Spleen (tissue), 11 donors: ENCODE measurements around the gene PLXNB2. TPM values are rescaled to one million over a fixed set of nuclear protein-coding genes. Genes with fewer than 3 reads are reported as not detected.
A peak's percentile ranks its signal among the peaks of the same experiment; 100 is the strongest.

Experiments used
- DNase-seq: peaks from one replicate; pipeline ENCODE4 v3.0.0-alpha.2; 2020
- H3K27ac ChIP-seq, 8 donors: fragments of 200-600 bp; sonication (generic) in 7 of 8; 1 replicate in 4 of 8; 2 replicates in 4 of 8; pipeline versions ENCODE4 v1.5.0 to v1.8.0; 2016 to 2021; ENCODE audit warnings: inconsistent platforms in 4 of 8, mild to moderate bottlenecking in 4 of 8, moderate library complexity in 1 of 8
- H3K27me3 ChIP-seq, 7 donors: fragments of 200-600 bp; sonication (generic) in 6 of 7; replicated peaks in 1 of 7; 1 replicate in 4 of 7; 2 replicates in 3 of 7; pipeline versions ENCODE4 v1.5.0 to v1.8.0; 2016 to 2021; ENCODE audit warnings: inconsistent platforms in 3 of 7, mild to moderate bottlenecking in 1 of 7
- H3K36me3 ChIP-seq, 6 donors: fragments of 200-600 bp; sonication (generic) in 5 of 6; 1 replicate in 4 of 6; 2 replicates in 2 of 6; pipeline versions ENCODE4 v1.5.0 to v1.8.0; 2016 to 2021; ENCODE audit warnings: inconsistent platforms in 2 of 6
- H3K4me1 ChIP-seq, 6 donors: fragments of 200-600 bp; sonication (generic) in 5 of 6; 1 replicate in 3 of 6; 2 replicates in 3 of 6; pipeline versions ENCODE4 v1.5.0 to v1.8.0; 2016 to 2021; ENCODE audit warnings: inconsistent platforms in 3 of 6
- H3K4me3 ChIP-seq, 8 donors: fragments of 200-600 bp; sonication (generic) in 7 of 8; 1 replicate in 4 of 8; 2 replicates in 4 of 8; pipeline versions ENCODE4 v1.5.0 to v1.8.0; 2016 to 2021; ENCODE audit warnings: inconsistent platforms in 4 of 8, mild to moderate bottlenecking in 4 of 8, moderate library complexity in 2 of 8
- H3K9me3 ChIP-seq, 8 donors: fragments of 200-600 bp; sonication (generic) in 7 of 8; 1 replicate in 4 of 8; 2 replicates in 4 of 8; pipeline versions ENCODE4 v1.5.0 to v1.8.0; 2016 to 2021; ENCODE audit warnings: inconsistent platforms in 4 of 8
- POLR2A ChIP-seq, 3 donors: fragments of 450-650 bp; IDR thresholded peaks; one replicate each; pipeline ENCODE4 v1.5.1; 2017; ENCODE audit warnings: antibody characterized with exemption in 3 of 3, mild to moderate bottlenecking in 1 of 3
- POLR2AphosphoS5 ChIP-seq, 3 donors: sonication (generic); formaldehyde crosslinking; IDR thresholded peaks; one replicate each; pipeline ENCODE4 v1.5.1; 2017; ENCODE audit warnings: antibody characterized with exemption in 3 of 3
- WGBS, 5 donors: extraction: QIAGEN DNeasy Blood & Tissue Kit in 3 of 5; methylation state at CpG; one replicate each; pipeline versions ENCODE4 v1.1.5 to v1.1.7; 2013 to 2018; 5-methylcytosine and 5-hydroxymethylcytosine counted together
- intact Hi-C: fragments of 100-400 bp; cut with DNase I; formaldehyde crosslinking; loops from one replicate; pipeline ENCODE4 v1.15.0; 2023; ENCODE audit warnings: low total_unique reads
- polyA plus RNA-seq, 3 donors: library from polyadenylated mRNA; stranded (reverse); fragments of 200-250 nt; gene quantifications; one replicate each; pipeline ENCODE4 v1.2.1, GENCODE V29; 2013
- total RNA-seq, 7 donors: library from RNA; depleted of rRNA in 3 of 7; stranded (reverse); fragments of >200 nt in 3 of 7; fragmentation: NEBNext Ultra II Directional in 4 of 7; extraction: Animal tissue kit (Norgen Biotek cat#: 25700) in 4 of 7; gene quantifications; one replicate each; pipeline versions ENCODE4 v1.1.0 to v1.2.1, GENCODE V29; 2016 to 2021
- TF ChIP-seq, protein P1 (sequence below), 11 experiments: fragments of 200-600 bp in 7 of 11; fragments of 450-650 bp in 4 of 11; sonication (generic) in 4 of 11; IDR thresholded peaks in 8 of 11; conservative IDR thresholded peaks in 3 of 11; 1 replicate in 7 of 11; 2 replicates in 4 of 11; pipeline versions ENCODE4 v1.4.0 to v1.8.0; 2016 to 2021; ENCODE audit warnings: antibody characterized with exemption in 11 of 11, inconsistent platforms in 4 of 11, mild to moderate bottlenecking in 1 of 11
- donor health status: healthy with polysubstance abuse.
- donor health status: DM: no; HTN: no; CAD: no; lungs with moderate emphysema.
- donor health status: DM: no; HTN: no; CAD: no.
- donor health status: Bipolar disorder and iron deficiency.
- donor health status: healthy.
- donor health status: DM: no; HTN: no; CAD: no.
- donor health status: DM: yes; HTN: yes; CAD: no.

The PLXNB2 gene
- total and polyA plus RNA-seq, 10 donors = 41.9 to 382 (median 242) TPM

GRCh38 chr22:50226063-50226874 lies 81.2 kb downstream of the PLXNB2 start:
- Histone ChIP-seq H3K9me3 (no peaks in the 10 kb centered on the region), H3K27me3 (no peaks in the 10 kb centered on the region), H3K36me3 (peaks cover 7 to 100% (median 74%) of the 10 kb centered on the region in 6 donors), H3K4me3 (no peak overlapping the region), H3K4me1 (no peaks in the 10 kb centered on the region), H3K27ac (no peak overlapping the region)
- TF ChIP-seq, protein P1, sequence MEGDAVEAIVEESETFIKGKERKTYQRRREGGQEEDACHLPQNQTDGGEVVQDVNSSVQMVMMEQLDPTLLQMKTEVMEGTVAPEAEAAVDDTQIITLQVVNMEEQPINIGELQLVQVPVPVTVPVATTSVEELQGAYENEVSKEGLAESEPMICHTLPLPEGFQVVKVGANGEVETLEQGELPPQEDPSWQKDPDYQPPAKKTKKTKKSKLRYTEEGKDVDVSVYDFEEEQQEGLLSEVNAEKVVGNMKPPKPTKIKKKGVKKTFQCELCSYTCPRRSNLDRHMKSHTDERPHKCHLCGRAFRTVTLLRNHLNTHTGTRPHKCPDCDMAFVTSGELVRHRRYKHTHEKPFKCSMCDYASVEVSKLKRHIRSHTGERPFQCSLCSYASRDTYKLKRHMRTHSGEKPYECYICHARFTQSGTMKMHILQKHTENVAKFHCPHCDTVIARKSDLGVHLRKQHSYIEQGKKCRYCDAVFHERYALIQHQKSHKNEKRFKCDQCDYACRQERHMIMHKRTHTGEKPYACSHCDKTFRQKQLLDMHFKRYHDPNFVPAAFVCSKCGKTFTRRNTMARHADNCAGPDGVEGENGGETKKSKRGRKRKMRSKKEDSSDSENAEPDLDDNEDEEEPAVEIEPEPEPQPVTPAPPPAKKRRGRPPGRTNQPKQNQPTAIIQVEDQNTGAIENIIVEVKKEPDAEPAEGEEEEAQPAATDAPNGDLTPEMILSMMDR (IDR thresholded peaks at IDR 0.05 in 8 of 11, conservative IDR thresholded peaks at IDR 0.05 in 3 of 11) = no peak
- TF ChIP-seq POLR2A (IDR thresholded peaks at IDR 0.05) = no peak
- peak in 1 of 3 donors; percentile 5 for TF ChIP-seq POLR2AphosphoS5 (IDR thresholded peaks at IDR 0.05)
- 92 to 96% (median 93%) methylated on average over 28 to 31 of the region's 31 CpGs for WGBS, 5 donors
- intact Hi-C loops = no loop called here
- DNase-seq = no peak

GRCh38 chr22:50225200-50225969 lies 82.1 kb downstream of the PLXNB2 start:
- WGBS, 5 donors = 87 to 94% (median 89%) methylated on average over 18 to 24 of the region's 24 CpGs
- TF ChIP-seq, protein P1 (IDR thresholded peaks at IDR 0.05 in 8 of 11, conservative IDR thresholded peaks at IDR 0.05 in 3 of 11) = no peak
- no peak for TF ChIP-seq POLR2A (IDR thresholded peaks at IDR 0.05)
- peak in 1 of 3 donors; percentile 29 for TF ChIP-seq POLR2AphosphoS5 (IDR thresholded peaks at IDR 0.05)
- Histone ChIP-seq H3K27me3 (no peaks in the 10 kb centered on the region), H3K4me1 (no peaks in the 10 kb centered on the region), H3K4me3 (no peak overlapping the region), H3K36me3 (peaks cover 7 to 100% (median 83%) of the 10 kb centered on the region in 6 donors), H3K27ac (no peak overlapping the region), H3K9me3 (no peaks in the 10 kb centered on the region)
- intact Hi-C loops = no loop called here
- DNase-seq = no peak

Other genes starting within 250 kb of the PLXNB2 start
- not detected for gene TTLL8, start 249.3 kb downstream of the PLXNB2 start, total RNA-seq
- not detected for gene TTLL8, start 249.3 kb downstream of the PLXNB2 start, polyA plus RNA-seq
- gene MLC1, start 222.2 kb downstream of the PLXNB2 start, total RNA-seq = 1 to 10 TPM; 1.2 to 4.4 (median 1.9) TPM
- under 1 TPM; 0.17 to 0.74 (median 0.39) TPM for gene MLC1, start 222.2 kb downstream of the PLXNB2 start, polyA plus RNA-seq
- gene MOV10L1, start 217.6 kb downstream of the PLXNB2 start, total RNA-seq = under 1 TPM in 2 of 7 donors, not detected in 5; 0.10 to 0.37 TPM
- under 1 TPM in 1 of 3 donors, not detected in 2; 0.15 TPM for gene MOV10L1, start 217.6 kb downstream of the PLXNB2 start, polyA plus RNA-seq
- 1 to 10 TPM in 6 of 7 donors, under 1 TPM in 1; 0.39 to 4.6 (median 2.4) TPM for gene PANX2, start 136.9 kb downstream of the PLXNB2 start, total RNA-seq
- gene PANX2, start 136.9 kb downstream of the PLXNB2 start, polyA plus RNA-seq = under 1 TPM; 0.11 to 0.67 (median 0.24) TPM
- 10 to 100 TPM; 49.8 to 66.5 (median 57.7) TPM for gene TRABD, start 121.7 kb downstream of the PLXNB2 start, total RNA-seq
- gene TRABD, start 121.7 kb downstream of the PLXNB2 start, polyA plus RNA-seq = 10 to 100 TPM; 43.3 to 85.8 (median 77.9) TPM
- gene SELENOO, start 106.6 kb downstream of the PLXNB2 start, total RNA-seq = 10 to 100 TPM; 25.4 to 31.7 (median 29.3) TPM
- gene SELENOO, start 106.6 kb downstream of the PLXNB2 start, polyA plus RNA-seq = 10 to 100 TPM; 26.2 to 70.8 (median 47.0) TPM
- gene TUBGCP6, start 62.6 kb downstream of the PLXNB2 start, total RNA-seq = 10 to 100 TPM; 65.2 to 98.0 (median 69.4) TPM
- gene TUBGCP6, start 62.6 kb downstream of the PLXNB2 start, polyA plus RNA-seq = 10 to 100 TPM; 36.0 to 70.7 (median 69.2) TPM
- gene HDAC10, start 56.4 kb downstream of the PLXNB2 start, total RNA-seq = 100 to 1,000 TPM in 1 of 7 donors, 10 to 100 TPM in 6; 63.6 to 108 (median 70.2) TPM
- 10 to 100 TPM; 25.0 to 69.9 (median 44.7) TPM for gene HDAC10, start 56.4 kb downstream of the PLXNB2 start, polyA plus RNA-seq
- gene MAPK12, start 46.0 kb downstream of the PLXNB2 start, total RNA-seq = 10 to 100 TPM in 2 of 7 donors, 1 to 10 TPM in 5; 3.9 to 11.6 (median 6.4) TPM
- 10 to 100 TPM in 1 of 3 donors, 1 to 10 TPM in 2; 6.9 to 11.0 (median 9.0) TPM for gene MAPK12, start 46.0 kb downstream of the PLXNB2 start, polyA plus RNA-seq
- 10 to 100 TPM in 3 of 7 donors, 1 to 10 TPM in 4; 5.2 to 20.7 (median 9.3) TPM for gene MAPK11, start 37.3 kb downstream of the PLXNB2 start, total RNA-seq
- 10 to 100 TPM; 10.7 to 25.3 (median 21.0) TPM for gene MAPK11, start 37.3 kb downstream of the PLXNB2 start, polyA plus RNA-seq
- gene DENND6B, start 19.4 kb upstream of the PLXNB2 start, total RNA-seq = 1 to 10 TPM; 4.5 to 8.9 (median 6.0) TPM
- 10 to 100 TPM in 1 of 3 donors, 1 to 10 TPM in 2; 6.4 to 10.4 (median 9.9) TPM for gene DENND6B, start 19.4 kb upstream of the PLXNB2 start, polyA plus RNA-seq
- 10 to 100 TPM; 54.0 to 76.2 (median 64.7) TPM for gene PPP6R2, start 35.7 kb upstream of the PLXNB2 start, total RNA-seq
- gene PPP6R2, start 35.7 kb upstream of the PLXNB2 start, polyA plus RNA-seq = 10 to 100 TPM; 23.6 to 48.7 (median 27.8) TPM
- gene SBF1, start 167.4 kb upstream of the PLXNB2 start, total RNA-seq = 10 to 100 TPM; 65.2 to 96.9 (median 78.9) TPM
- 10 to 100 TPM; 35.7 to 63.3 (median 36.8) TPM for gene SBF1, start 167.4 kb upstream of the PLXNB2 start, polyA plus RNA-seq
- gene ADM2, start 173.9 kb upstream of the PLXNB2 start, total RNA-seq = 1 to 10 TPM; 1.2 to 3.5 (median 2.6) TPM
- 1 to 10 TPM in 2 of 3 donors, under 1 TPM in 1; 0.74 to 2.1 (median 1.3) TPM for gene ADM2, start 173.9 kb upstream of the PLXNB2 start, polyA plus RNA-seq
- 1 to 10 TPM in 1 of 7 donors, not detected in 6; 2.2 TPM for gene MIOX, start 179.2 kb upstream of the PLXNB2 start, total RNA-seq
- under 1 TPM; 0.24 to 0.26 (median 0.26) TPM for gene MIOX, start 179.2 kb upstream of the PLXNB2 start, polyA plus RNA-seq
- 10 to 100 TPM; 62.5 to 81.1 (median 72.2) TPM for gene LMF2, start 200.1 kb upstream of the PLXNB2 start, total RNA-seq
- gene LMF2, start 200.1 kb upstream of the PLXNB2 start, polyA plus RNA-seq = 10 to 100 TPM; 36.6 to 71.2 (median 45.0) TPM
- 10 to 100 TPM; 33.9 to 48.0 (median 38.1) TPM for gene NCAPH2, start 200.6 kb upstream of the PLXNB2 start, total RNA-seq
- gene NCAPH2, start 200.6 kb upstream of the PLXNB2 start, polyA plus RNA-seq = 10 to 100 TPM; 31.4 to 43.1 (median 35.0) TPM
- 1 to 10 TPM in 6 of 7 donors, not detected in 1; 1.2 to 7.4 (median 5.0) TPM for gene SCO2, start 218.0 kb upstream of the PLXNB2 start, total RNA-seq
- 10 to 100 TPM in 2 of 3 donors, 1 to 10 TPM in 1; 4.4 to 12.7 (median 12.0) TPM for gene SCO2, start 218.0 kb upstream of the PLXNB2 start, polyA plus RNA-seq
- gene TYMP, start 222.4 kb upstream of the PLXNB2 start, total RNA-seq = 100 to 1,000 TPM in 6 of 7 donors, 10 to 100 TPM in 1; 73.7 to 284 (median 152) TPM
- 100 to 1,000 TPM in 1 of 3 donors, 10 to 100 TPM in 2; 88.3 to 166 (median 92.3) TPM for gene TYMP, start 222.4 kb upstream of the PLXNB2 start, polyA plus RNA-seq
- gene KLHDC7B, start 238.3 kb upstream of the PLXNB2 start, total RNA-seq = 1 to 10 TPM; 2.6 to 5.0 (median 3.4) TPM
- gene KLHDC7B, start 238.3 kb upstream of the PLXNB2 start, polyA plus RNA-seq = 1 to 10 TPM; 2.6 to 3.8 (median 3.5) TPM